Femur (tissue), 1 donor: ENCODE measurements around the gene CYP3A7.
A peak's percentile ranks its signal among the peaks of the same experiment; 100 is the strongest.
"Not testable (repeated sequence)": the region's sequence is repeated elsewhere in the genome, so short reads cannot be mapped to it uniquely, and the experiment has no call there.

Source experiments
- DNase-seq: peaks from one replicate; pipeline ENCODE4 v3.0.0-alpha.2; 2017

Gene CYP3A7

GRCh38 chr7:99740573-99741440, 5.8 kb upstream of the CYP3A7 start:
- DNase-seq: no peak

- no peak for DNase-seq
Measured at GRCh38 chr7:99739699-99740572, 4.9 kb upstream of the CYP3A7 start.

GRCh38 chr7:99737726-99738125, 2.7 kb upstream of the CYP3A7 start:
- DNase-seq: no peak

- DNase-seq: not testable (repeated sequence)
Measured at GRCh38 chr7:99736667-99737066, 1.7 kb upstream of the CYP3A7 start.

GRCh38 chr7:99733448-99733847, 1.5 kb downstream of the CYP3A7 start:
- no peak for DNase-seq

GRCh38 chr7:99733003-99733402, 2.0 kb downstream of the CYP3A7 start:
- DNase-seq: no peak

- no peak for DNase-seq
Measured at GRCh38 chr7:99731638-99732374, 3.2 kb downstream of the CYP3A7 start.

GRCh38 chr7:99730992-99731391, 4.0 kb downstream of the CYP3A7 start:
- no peak for DNase-seq

GRCh38 chr7:99730238-99730810, 4.7 kb downstream of the CYP3A7 start:
- DNase-seq: no peak

GRCh38 chr7:99729486-99730237, 5.3 kb downstream of the CYP3A7 start:
- DNase-seq: no peak

- no peak for DNase-seq
Measured at GRCh38 chr7:99728615-99729014, 6.4 kb downstream of the CYP3A7 start.

GRCh38 chr7:99723201-99723600, 11.8 kb downstream of the CYP3A7 start:
- not testable (repeated sequence) for DNase-seq

GRCh38 chr7:99720800-99721595, 14.0 kb downstream of the CYP3A7 start:
- DNase-seq: peak; percentile 29

- DNase-seq: no peak
Measured at GRCh38 chr7:99719996-99720769, 14.8 kb downstream of the CYP3A7 start.

GRCh38 chr7:99713995-99714570, 20.9 kb downstream of the CYP3A7 start:
- DNase-seq: no peak

GRCh38 chr7:99709838-99710578, 25.0 kb downstream of the CYP3A7 start:
- no peak for DNase-seq

GRCh38 chr7:99709260-99709659, 25.7 kb downstream of the CYP3A7 start:
- DNase-seq: no peak

- no peak for DNase-seq
Measured at GRCh38 chr7:99707096-99707495, 27.9 kb downstream of the CYP3A7 start.

GRCh38 chr7:99699946-99700345, 35.0 kb downstream of the CYP3A7 start:
- no peak for DNase-seq
